HG03095 (cell line): ENCODE measurements around the gene FCRL4.
"Not testable (repeated sequence)": the region's sequence is repeated elsewhere in the genome, so short reads cannot be mapped to it uniquely, and the experiment has no call there.

Experiments used
- ATAC-seq: cut with Tn5 transposase; IDR thresholded peaks from one replicate; pipeline ENCODE4 v1.9.1; 2021; ENCODE audit warnings: moderate library complexity; ENCODE audit not compliant: unreplicated experiment

Gene FCRL4

DNA sequence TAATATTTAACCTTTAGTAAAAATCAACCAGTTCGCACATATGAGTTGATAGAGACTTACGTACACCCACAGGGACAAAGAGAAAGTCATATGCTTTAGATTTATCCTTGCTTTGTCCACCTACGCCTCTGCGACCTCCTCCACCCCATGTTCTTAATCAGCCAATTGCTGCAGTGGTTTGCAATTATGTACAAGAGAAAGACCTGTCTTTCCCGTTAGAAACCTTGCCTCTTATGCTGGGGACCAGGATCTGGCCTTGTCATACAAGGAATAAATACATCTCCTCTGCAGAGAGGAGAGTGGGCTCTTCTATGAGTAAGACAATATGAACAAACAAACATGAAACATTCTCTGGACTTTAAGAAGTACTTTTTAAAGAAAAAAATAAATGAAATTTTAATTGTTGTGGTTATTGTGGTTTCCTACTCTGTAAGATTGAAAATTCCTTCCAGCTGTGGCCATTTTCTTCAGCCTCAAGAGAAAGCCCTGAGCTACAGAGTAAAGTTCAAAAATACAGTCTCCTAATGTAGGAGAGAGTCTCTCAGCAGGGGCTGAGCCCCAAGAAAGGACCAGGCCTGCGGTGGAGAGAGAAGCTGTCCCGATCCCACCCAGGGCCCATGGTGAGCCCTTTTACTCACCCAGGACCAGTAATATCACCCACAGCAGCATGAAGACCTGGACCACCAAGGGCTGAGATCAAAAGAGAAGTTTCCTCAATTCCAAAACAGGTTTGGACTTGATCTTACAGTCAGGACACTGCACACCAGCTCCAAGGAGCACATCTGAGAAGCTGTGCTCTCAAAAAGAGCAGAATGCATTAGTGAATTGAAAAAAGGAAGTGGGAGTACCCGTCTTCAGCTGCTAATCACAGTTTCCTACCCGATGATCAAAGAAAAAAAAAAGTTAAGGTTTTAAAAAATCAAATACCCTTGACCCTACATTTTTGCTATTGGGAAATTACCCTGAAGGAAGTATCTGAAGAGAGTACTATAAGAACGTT lies 45.9 kb downstream of the FCRL4 start, which contains the start of gene FCRL5:
TSS of gene FCRL5 (minus strand) at position 822 of the 1,000 bp plus-strand sequence. CDS start at position 669, 153 bp downstream.
- peak; percentile 77 for ATAC-seq

DNA sequence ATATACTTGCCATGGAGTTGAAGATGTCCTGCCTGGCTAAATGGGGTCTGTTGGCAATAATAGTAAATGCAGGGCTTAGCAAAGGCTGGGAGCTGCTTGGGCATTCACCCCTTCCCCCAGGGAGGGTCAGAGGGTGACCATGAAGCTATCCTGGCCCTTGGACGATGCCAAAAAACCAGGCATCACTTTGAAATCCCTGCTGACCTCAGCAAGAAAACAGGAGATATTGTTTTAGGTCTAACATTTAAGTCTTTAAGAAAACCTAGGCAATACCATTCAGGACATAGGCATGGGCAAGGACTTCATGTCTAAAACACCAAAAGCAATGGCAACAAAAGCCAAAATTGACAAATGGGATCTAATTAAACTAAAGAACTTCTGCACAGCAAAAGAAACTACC lies 49.8 kb downstream of the FCRL4 start:
- not testable (repeated sequence) for ATAC-seq

DNA sequence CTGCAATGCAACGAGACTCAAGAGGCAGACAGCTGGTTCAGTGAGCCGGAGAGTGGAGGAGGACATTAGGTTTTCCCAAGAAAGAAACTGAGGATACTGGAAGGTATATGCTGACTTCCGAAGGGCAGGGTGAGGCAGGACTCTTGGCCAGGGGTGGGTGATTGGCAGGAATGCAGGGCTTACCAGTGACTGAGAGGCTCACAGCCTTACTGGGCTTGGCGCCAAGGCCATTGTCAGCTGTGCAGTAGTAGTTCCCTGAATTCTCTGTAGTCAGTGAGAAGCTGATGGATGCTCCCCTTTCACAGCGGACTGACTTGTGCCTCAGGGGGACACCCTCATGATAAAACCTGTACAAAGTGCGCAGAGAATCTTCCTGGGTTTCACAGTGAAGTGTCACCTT lies 55.2 kb downstream of the FCRL4 start:
- ATAC-seq, result no peak

DNA sequence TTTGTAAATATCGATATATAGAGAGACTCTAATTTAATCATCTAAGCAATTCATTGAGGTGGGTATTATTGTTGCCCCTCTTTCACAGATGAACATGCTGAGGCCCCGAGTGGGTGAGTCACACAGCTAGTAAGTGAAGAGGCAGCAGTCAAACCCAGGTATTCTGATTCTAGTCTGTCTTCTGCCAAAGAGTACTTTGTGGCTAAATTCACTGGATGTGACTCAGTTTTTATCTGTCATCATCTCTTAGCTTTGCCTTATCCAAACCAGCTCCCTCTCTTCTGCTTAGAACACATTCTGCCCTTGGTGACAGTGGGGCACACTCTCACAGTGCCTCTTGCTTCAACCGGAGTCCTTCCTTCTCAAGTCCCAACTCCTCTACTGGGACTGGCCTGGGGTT lies 57.0 kb downstream of the FCRL4 start:
- ATAC-seq, result no peak

DNA sequence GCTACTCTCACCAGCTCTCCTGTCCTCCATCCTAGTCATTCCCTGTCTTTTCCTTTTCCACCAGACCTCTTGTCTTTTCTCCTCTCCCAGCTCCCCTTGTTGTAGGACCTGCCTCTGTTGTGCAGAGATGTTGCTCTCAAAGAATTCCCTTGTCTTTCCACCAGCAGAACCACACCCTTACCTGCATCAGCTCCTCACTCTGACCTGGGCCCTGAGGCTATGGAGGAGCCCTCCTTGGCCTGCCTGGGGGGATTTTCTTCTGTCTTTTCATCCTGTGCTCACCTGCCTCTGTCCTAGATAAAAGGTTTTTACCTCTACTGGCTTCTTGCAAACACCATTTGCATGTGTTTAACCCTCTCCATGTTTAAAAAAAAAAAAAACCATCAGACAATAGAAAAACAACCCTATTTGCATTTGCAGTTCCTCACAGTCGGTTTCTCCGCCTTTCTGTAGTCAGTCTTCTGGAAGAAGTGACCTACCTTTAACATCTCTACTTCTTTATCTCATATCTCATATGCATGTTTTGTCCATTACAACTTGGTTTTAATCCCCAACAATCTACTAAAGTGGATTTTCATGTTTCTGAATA lies 57.6 kb downstream of the FCRL4 start:
- ATAC-seq, result no peak

DNA sequence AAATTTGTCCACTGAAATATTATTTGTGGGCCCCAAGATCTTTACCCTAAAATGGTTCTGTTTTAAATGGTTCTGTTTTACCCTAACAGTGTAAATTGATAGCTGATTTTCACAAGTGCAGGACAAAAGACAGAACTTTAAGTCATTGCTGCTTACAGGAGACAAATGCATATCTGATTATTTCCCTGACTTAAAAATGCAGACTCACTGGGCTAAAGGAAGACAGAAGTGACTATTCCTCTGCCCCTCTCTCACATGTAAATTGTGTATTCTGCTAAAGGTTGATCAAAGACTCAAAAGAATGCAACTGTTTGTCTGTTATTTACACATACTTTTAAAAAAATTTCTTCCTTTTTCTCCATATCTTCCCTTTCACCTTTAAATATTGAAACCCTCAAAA lies 58.3 kb downstream of the FCRL4 start:
- no peak for ATAC-seq

DNA sequence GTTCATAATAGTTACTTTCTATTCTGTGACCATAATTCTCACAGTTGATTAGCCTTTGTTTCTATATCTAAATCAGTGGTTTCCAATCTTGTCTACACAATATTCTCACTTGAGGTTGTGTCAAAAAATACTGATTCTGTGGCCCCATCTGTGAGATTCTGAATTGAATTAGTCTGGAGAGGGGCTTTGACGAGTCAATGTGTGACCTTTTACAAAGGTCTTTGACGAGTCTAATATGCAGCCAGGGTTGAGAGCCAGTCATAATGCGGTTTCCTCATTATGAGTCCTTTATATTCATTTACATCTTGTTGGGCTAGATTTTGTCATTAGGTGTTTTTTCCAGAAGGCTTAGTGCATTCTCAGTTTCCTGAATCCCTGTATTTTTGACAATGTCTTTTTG lies 65.3 kb downstream of the FCRL4 start:
- ATAC-seq, result no peak

DNA sequence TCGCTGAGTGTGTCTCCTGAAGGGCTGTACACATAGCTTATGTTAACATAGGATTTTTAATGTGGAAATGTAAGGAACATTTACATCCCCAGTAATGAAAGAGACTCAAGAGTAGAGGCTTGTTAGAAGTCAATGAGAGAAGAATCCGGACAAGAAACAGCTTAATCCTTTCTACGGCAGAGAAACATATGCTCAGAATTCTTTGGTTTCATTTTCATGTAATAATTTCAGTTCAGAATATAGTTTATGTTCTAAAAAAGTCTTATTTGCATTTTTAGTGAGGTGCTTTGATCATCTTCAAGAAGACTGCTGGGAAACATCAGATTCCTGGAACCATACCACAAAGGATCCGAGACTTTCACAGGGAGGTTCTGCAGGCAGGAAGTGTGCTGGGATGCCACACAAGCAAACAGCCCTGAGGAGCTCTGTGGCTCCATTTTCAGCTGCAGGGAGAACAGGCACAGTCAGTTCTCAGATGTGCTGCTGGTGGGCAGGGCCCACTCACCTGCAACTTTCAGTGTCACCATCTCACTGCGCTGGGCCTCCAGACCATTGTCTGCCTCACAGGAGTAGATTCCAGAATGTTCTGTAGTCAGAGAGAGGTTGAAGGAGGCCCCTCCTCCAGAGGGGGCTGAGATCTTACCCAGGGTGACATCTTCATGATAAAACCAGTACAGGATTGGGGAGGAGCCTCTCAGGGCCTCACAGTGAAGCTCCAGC lies 74.0 kb downstream of the FCRL4 start:
- peak; percentile 80 for ATAC-seq
